Right atrium auricular region (tissue), 2 donors: ENCODE results near the gene DHX40. TPM values are rescaled to one million over a fixed set of nuclear protein-coding genes. Genes with fewer than 3 reads are reported as not detected.

Experiments used
- DNase-seq: peaks from one replicate; pipeline ENCODE4 v3.0.0-alpha.2; 2019; ENCODE audit warnings: low spot score
- H3K27ac ChIP-seq, 2 donors: fragments of 200-600 bp; sonication (generic); 1 replicate in 1 of 2; 2 replicates in 1 of 2; pipeline ENCODE4 v1.5.1; 2016 to 2019
- H3K27me3 ChIP-seq, 2 donors: fragments of 200-600 bp; sonication (generic); one replicate each; pipeline versions ENCODE4 v1.5.1 to v1.6.0; 2017 to 2019
- H3K36me3 ChIP-seq: fragments of 200-600 bp; sonication (generic); one replicate; pipeline ENCODE4 v1.5.1; 2016
- H3K4me1 ChIP-seq, 2 donors: fragments of 200-600 bp; sonication (generic); one replicate each; pipeline versions ENCODE4 v1.5.1 to v1.6.0; 2017 to 2019
- H3K4me3 ChIP-seq, 2 donors: fragments of 200-600 bp; sonication (generic); 1 replicate in 1 of 2; 2 replicates in 1 of 2; pipeline ENCODE4 v1.5.1; 2017 to 2019; ENCODE audit warnings: mild to moderate bottlenecking in 1 of 2, moderate library complexity in 1 of 2
- H3K9me3 ChIP-seq, 2 donors: fragments of 200-600 bp; sonication (generic); one replicate each; pipeline ENCODE4 v1.5.1; 2019
- CTCF ChIP-seq, 2 donors: fragments of 200-600 bp; sonication (generic); IDR thresholded peaks; one replicate each; pipeline ENCODE4 v1.5.1; 2019; ENCODE audit warnings: antibody characterized with exemption in 2 of 2
- total RNA-seq, 2 donors: library from RNA; depleted of rRNA; stranded (reverse); fragments of >200 nt; gene quantifications; one replicate each; pipeline ENCODE4 v1.1.0, GENCODE V29; 2016

DHX40 gene
- total RNA-seq, 2 donors from 2014 or later = 22.1 to 22.7 TPM

GRCh38 chr17:59525668-59526067, 39.7 kb upstream of the DHX40 start:
- Histone ChIP-seq H3K4me3 (no peak overlapping the region), H3K36me3 (no peaks in the 10 kb centered on the region), H3K27ac (no peak overlapping the region), H3K9me3 (no peaks in the 10 kb centered on the region), H3K4me1 (peaks cover 0 to 8% of the 10 kb centered on the region in 2 donors), H3K27me3 (no peaks in the 10 kb centered on the region)
- no peak for TF ChIP-seq CTCF (IDR thresholded peaks at IDR 0.05)
- no peak for DNase-seq

GRCh38 chr17:59526451-59526850, 39.0 kb upstream of the DHX40 start:
- H3K4me1 ChIP-seq = peaks cover 0 to 4% of the 10 kb centered on the region in 2 donors
- H3K9me3 ChIP-seq = no peaks in the 10 kb centered on the region
- H3K27me3 ChIP-seq = no peaks in the 10 kb centered on the region
- no peaks in the 10 kb centered on the region for H3K36me3 ChIP-seq
- no peak for TF ChIP-seq CTCF (IDR thresholded peaks at IDR 0.05)
- no peak for DNase-seq
- no peak overlapping the region for H3K4me3 ChIP-seq
- no peak overlapping the region for H3K27ac ChIP-seq

GRCh38 chr17:59527325-59527917, 38.0 kb upstream of the DHX40 start:
- Histone ChIP-seq H3K36me3 (no peaks in the 10 kb centered on the region), H3K27ac (no peak overlapping the region)

GRCh38 chr17:59527931-59528330, 37.5 kb upstream of the DHX40 start:
- no peak for TF ChIP-seq CTCF (IDR thresholded peaks at IDR 0.05)

More at GRCh38 chr17:59527325-59527917, 38.0 kb upstream of the DHX40 start:
- no peaks in the 10 kb centered on the region for H3K4me1 ChIP-seq
- no peaks in the 10 kb centered on the region for H3K9me3 ChIP-seq
- TF ChIP-seq CTCF (IDR thresholded peaks at IDR 0.05) = no peak
- no peak overlapping the region for H3K4me3 ChIP-seq
- H3K27me3 ChIP-seq = no peaks in the 10 kb centered on the region
- DNase-seq = no peak

GRCh38 chr17:59530531-59530930, 34.9 kb upstream of the DHX40 start:
- H3K36me3 ChIP-seq = no peaks in the 10 kb centered on the region
- no peaks in the 10 kb centered on the region for H3K4me1 ChIP-seq
- TF ChIP-seq CTCF (IDR thresholded peaks at IDR 0.05) = no peak
- H3K4me3 ChIP-seq = no peak overlapping the region
- no peak overlapping the region for H3K27ac ChIP-seq
- H3K9me3 ChIP-seq = no peaks in the 10 kb centered on the region
- DNase-seq = no peak
- no peaks in the 10 kb centered on the region for H3K27me3 ChIP-seq

More at GRCh38 chr17:59527931-59528330, 37.5 kb upstream of the DHX40 start:
- DNase-seq = no peak
- Histone ChIP-seq H3K36me3 (no peaks in the 10 kb centered on the region), H3K27me3 (no peaks in the 10 kb centered on the region), H3K4me1 (no peaks in the 10 kb centered on the region), H3K4me3 (no peak overlapping the region), H3K9me3 (no peaks in the 10 kb centered on the region), H3K27ac (no peak overlapping the region)

GRCh38 chr17:59533694-59534093, 31.7 kb upstream of the DHX40 start:
- H3K9me3 ChIP-seq = peaks cover 0 to 3% of the 10 kb centered on the region in 2 donors
- no peak overlapping the region for H3K4me3 ChIP-seq
- DNase-seq = no peak
- no peak for TF ChIP-seq CTCF (IDR thresholded peaks at IDR 0.05)
- H3K4me1 ChIP-seq = no peaks in the 10 kb centered on the region
- H3K27ac ChIP-seq = no peak overlapping the region
- H3K27me3 ChIP-seq = no peaks in the 10 kb centered on the region
- no peaks in the 10 kb centered on the region for H3K36me3 ChIP-seq
